ENCODE data around the gene ANKRA2. TPM values are rescaled to one million over a fixed set of nuclear protein-coding genes. Genes with fewer than 3 reads are reported as not detected.

The ANKRA2 gene
- total RNA-seq, 1 donor from 2014 or later, result 14.0 TPM

DNA sequence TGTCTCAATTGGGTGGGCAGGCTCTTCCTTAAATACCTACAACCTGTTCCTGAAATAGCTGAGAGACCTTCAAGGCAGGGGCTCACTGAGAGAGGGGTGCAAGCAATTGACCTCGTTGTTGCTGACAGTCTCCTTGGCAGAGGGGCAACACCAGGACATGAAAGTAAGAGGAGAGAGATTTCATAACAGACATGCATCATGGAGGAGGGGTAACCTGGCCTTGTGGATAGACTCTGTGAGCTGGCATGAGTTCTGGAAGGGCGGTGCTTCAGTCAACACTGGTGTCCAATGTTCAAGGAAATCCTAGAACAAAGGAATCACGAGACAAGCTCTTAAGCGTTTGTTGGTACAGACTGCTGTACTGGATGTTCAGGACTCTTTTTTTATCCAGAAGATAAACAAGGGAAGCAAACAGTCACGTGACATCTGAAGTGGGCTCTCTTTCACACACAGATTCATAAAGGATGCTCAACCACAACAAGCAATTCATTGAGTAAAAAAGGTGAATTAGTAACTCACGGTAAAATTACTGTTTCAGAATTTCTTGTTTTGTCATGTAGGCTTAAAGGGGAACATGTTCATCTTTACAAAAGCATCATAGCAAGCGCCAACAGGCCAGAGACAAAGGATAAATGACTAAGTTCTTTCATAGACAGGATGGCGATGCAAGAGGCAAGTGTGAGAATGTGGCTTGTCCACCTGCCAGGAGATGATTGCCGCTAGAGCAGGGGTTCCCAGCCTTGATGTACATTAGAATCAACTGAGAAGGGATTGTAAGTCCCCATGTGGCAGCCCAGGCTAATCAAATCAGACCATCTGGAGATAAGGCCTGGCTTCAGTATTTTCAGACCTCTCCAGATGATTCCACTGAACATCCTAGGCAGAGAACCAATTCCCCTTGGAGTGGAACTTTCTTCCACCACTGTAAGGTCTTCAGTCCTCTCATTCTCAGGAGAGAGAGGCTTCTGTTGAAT, 20.7 kb downstream of the ANKRA2 start:
- Mint-ChIP-seq H3K27me3 (ENCODE audit: low read depth) (peaks cover 29% of the 10 kb centered on the region), H3K4me3 (no peak overlapping the region), H3K4me1 (no peaks in the 10 kb centered on the region), H3K36me3 (ENCODE audit: low read depth) (no peaks in the 10 kb centered on the region), H3K27ac (ENCODE audit: unreplicated experiment) (no peak overlapping the region), H3K9me3 (no peaks in the 10 kb centered on the region)
- DNase-seq (ENCODE audit: low read depth, low spot score), result no peak
- TF ChIP-seq, protein P1, sequence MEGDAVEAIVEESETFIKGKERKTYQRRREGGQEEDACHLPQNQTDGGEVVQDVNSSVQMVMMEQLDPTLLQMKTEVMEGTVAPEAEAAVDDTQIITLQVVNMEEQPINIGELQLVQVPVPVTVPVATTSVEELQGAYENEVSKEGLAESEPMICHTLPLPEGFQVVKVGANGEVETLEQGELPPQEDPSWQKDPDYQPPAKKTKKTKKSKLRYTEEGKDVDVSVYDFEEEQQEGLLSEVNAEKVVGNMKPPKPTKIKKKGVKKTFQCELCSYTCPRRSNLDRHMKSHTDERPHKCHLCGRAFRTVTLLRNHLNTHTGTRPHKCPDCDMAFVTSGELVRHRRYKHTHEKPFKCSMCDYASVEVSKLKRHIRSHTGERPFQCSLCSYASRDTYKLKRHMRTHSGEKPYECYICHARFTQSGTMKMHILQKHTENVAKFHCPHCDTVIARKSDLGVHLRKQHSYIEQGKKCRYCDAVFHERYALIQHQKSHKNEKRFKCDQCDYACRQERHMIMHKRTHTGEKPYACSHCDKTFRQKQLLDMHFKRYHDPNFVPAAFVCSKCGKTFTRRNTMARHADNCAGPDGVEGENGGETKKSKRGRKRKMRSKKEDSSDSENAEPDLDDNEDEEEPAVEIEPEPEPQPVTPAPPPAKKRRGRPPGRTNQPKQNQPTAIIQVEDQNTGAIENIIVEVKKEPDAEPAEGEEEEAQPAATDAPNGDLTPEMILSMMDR (conservative IDR thresholded peaks at IDR 0.05), result no peak

GRCh38 chr5:73542020-73542419, 23.4 kb downstream of the ANKRA2 start:
- Mint-ChIP-seq H3K27ac (ENCODE audit: unreplicated experiment) (no peak overlapping the region), H3K4me1 (no peaks in the 10 kb centered on the region), H3K4me3 (no peak overlapping the region), H3K9me3 (no peaks in the 10 kb centered on the region), H3K36me3 (ENCODE audit: low read depth) (no peaks in the 10 kb centered on the region), H3K27me3 (ENCODE audit: low read depth) (peaks cover 28% of the 10 kb centered on the region)
- no peak for DNase-seq (ENCODE audit: low read depth, low spot score)
- TF ChIP-seq, protein P1 (conservative IDR thresholded peaks at IDR 0.05), result no peak

DNA sequence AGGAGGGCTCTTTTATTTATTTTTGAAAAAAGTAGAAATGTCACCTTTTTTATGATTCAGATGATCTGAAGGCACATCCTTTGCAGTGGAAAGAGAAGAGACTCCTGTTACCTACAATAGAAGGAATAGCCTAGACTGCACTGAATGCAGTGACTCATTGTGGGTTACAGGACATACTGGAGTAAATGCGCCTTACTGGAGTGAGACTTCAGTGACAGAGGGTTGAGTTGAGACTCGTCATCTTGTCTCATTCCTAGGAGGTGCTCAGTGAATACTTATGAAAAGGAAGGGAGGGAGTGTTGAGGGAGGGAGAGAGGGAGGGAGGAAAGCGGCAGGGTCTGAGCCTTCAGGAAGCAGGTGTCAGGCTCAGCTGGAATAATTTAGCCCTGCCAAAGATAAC, 25.2 kb downstream of the ANKRA2 start:
- Mint-ChIP-seq H3K4me1 (no peaks in the 10 kb centered on the region), H3K27ac (ENCODE audit: unreplicated experiment) (no peak overlapping the region), H3K36me3 (ENCODE audit: low read depth) (no peaks in the 10 kb centered on the region), H3K9me3 (peaks cover 3% of the 10 kb centered on the region), H3K27me3 (ENCODE audit: low read depth) (peaks cover 31% of the 10 kb centered on the region), H3K4me3 (no peak overlapping the region)
- DNase-seq (ENCODE audit: low read depth, low spot score), result no peak
- TF ChIP-seq, protein P1 (conservative IDR thresholded peaks at IDR 0.05), result no peak

- peaks cover 31% of the 10 kb centered on the region for H3K27me3 Mint-ChIP-seq (ENCODE audit: low read depth)
- H3K4me3 Mint-ChIP-seq, result no peak overlapping the region
- no peaks in the 10 kb centered on the region for H3K4me1 Mint-ChIP-seq
- no peak for DNase-seq (ENCODE audit: low read depth, low spot score)
- no peak overlapping the region for H3K27ac Mint-ChIP-seq (ENCODE audit: unreplicated experiment)
- peaks cover 4% of the 10 kb centered on the region for H3K9me3 Mint-ChIP-seq
- no peaks in the 10 kb centered on the region for H3K36me3 Mint-ChIP-seq (ENCODE audit: low read depth)
- TF ChIP-seq, protein P1 (conservative IDR thresholded peaks at IDR 0.05), result no peak
Observed at GRCh38 chr5:73539730-73540129, 25.7 kb downstream of the ANKRA2 start.

DNA sequence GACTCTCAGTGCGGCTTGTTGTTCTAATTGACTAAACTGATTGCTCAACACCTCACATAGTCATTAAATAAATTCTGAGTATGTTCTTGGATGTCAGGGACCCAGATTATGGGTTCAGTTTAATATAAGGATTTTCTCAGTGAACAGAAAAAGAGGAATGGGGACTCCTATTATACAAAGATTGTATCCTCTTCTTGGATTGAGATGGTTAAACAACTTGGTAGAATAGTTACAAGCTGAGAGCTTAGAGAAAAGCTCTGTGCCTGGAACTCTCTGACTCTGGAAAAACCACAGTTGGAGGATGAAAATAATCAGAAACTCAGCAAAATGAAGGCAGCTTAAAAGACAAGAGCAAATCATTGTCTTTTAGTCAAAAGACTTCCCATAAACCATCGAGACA, 30.5 kb downstream of the ANKRA2 start:
- H3K4me1 Mint-ChIP-seq, result no peaks in the 10 kb centered on the region
- H3K4me3 Mint-ChIP-seq, result no peak overlapping the region
- no peak overlapping the region for H3K27ac Mint-ChIP-seq (ENCODE audit: unreplicated experiment)
- no peak for DNase-seq (ENCODE audit: low read depth, low spot score)
- peaks cover 34% of the 10 kb centered on the region for H3K27me3 Mint-ChIP-seq (ENCODE audit: low read depth)
- H3K9me3 Mint-ChIP-seq, result peaks cover 4% of the 10 kb centered on the region
- H3K36me3 Mint-ChIP-seq (ENCODE audit: low read depth), result no peaks in the 10 kb centered on the region
- TF ChIP-seq, protein P1 (conservative IDR thresholded peaks at IDR 0.05), result no peak

Data from neural crest cell (in vitro differentiated cells).